HepG2 (cell line): Measurements from ENCODE around the gene TREX2. TPM values are rescaled to one million over a fixed set of nuclear protein-coding genes. Genes with fewer than 3 reads are reported as not detected.

ENCODE experiments used
- ATAC-seq: fragments of 200-7000 bp; cut with Tn5 transposase; 3 replicates; pipeline ENCODE4 v1.9.1; 2020; ENCODE audit warnings: mild to moderate bottlenecking, moderate library complexity
- BruUV-seq: library from RNA; stranded (reverse); fragments of 400-500 nt; replicated peaks from 2 replicates; lab custom pipeline; 2021; lab: Mats Ljungman, UMichigan
- CTCF ChIA-PET: fragments of 300-600 bp; formaldehyde crosslinking; extraction: SDS; loops from one replicate; lab custom pipeline; 2021; ENCODE audit warnings: low total read pairs, inconsistent platforms, low intra/inter-chr PET ratio; lab: Yijun Ruan, JAX
- POLR2A ChIA-PET: fragments of 350-600 bp; sonication (Branson Sonifier 250); formaldehyde crosslinking; loops from one replicate; lab custom pipeline; 2020; ENCODE audit warnings: antibody characterized with exemption, inconsistent platforms; lab: Yijun Ruan, JAX
- DNase-seq: peaks from one replicate; pipeline ENCODE4 v3.0.0-alpha.2; 2015; ENCODE audit warnings: low spot score
- FAIRE-seq: peaks from 3 replicates; lab custom pipeline; 2011; peaks lifted over from hg19 to GRCh38; lab: Jason Lieb, UNC
- H2AFZ ChIP-seq: one replicate; pipeline ENCODE4 v1.6.1; 2011; ENCODE audit warnings: low read length, inconsistent platforms
- H3K27ac ChIP-seq: fragments of 300-600 bp; 3 replicates; pipeline ENCODE4 v1.8.0; 2011; ENCODE audit warnings: mixed run types, mild to moderate bottlenecking, mixed read lengths, low read length, inconsistent platforms; ENCODE audit not compliant: insufficient read depth; ENCODE audit errors: extremely low read length
- H3K27me3 ChIP-seq, 2 experiments: fragments of 200-600 bp in 1 of 2; 2 replicates in 1 of 2; 3 replicates in 1 of 2; pipeline versions ENCODE4 v1.6.0 to v1.8.0; 2011; ENCODE audit warnings: low read length in 2 of 2, mild to moderate bottlenecking in 2 of 2, moderate library complexity in 2 of 2, inconsistent platforms in 1 of 2; ENCODE audit not compliant: insufficient read depth in 2 of 2, control insufficient read depth in 1 of 2
- H3K36me3 ChIP-seq, 2 experiments: fragments of 200-600 bp in 1 of 2; replicated peaks in 1 of 2; 2 replicates in 1 of 2; 3 replicates in 1 of 2; pipeline versions ENCODE4 v1.5.1 to v1.8.0; 2011; ENCODE audit warnings: low read length in 2 of 2, inconsistent platforms in 1 of 2; ENCODE audit not compliant: insufficient read depth in 2 of 2, control insufficient read depth in 1 of 2
- H3K4me1 ChIP-seq: 2 replicates; pipeline ENCODE4 v1.5.1; 2012; ENCODE audit warnings: low read length, inconsistent platforms; ENCODE audit not compliant: insufficient read depth
- H3K4me2 ChIP-seq: 2 replicates; pipeline ENCODE4 v1.6.0; 2011; ENCODE audit warnings: low read depth, low read length, inconsistent platforms
- H3K4me3 ChIP-seq, 3 experiments: fragments of 200-600 bp in 1 of 3; sonication (generic), shearing (Covaris generic) in 1 of 3; replicated peaks in 1 of 3; 2 replicates each; pipeline ENCODE4 v1.5.1; 2011 to 2016; ENCODE audit warnings: low read length in 3 of 3, inconsistent platforms in 2 of 3, low read depth in 2 of 3, mild to moderate bottlenecking in 2 of 3, control low read depth in 1 of 3, mixed read lengths in 1 of 3; ENCODE audit not compliant: insufficient read depth in 1 of 3
- H3K79me2 ChIP-seq: one replicate; pipeline ENCODE4 v1.6.1; 2011; ENCODE audit warnings: low read length, inconsistent platforms; ENCODE audit not compliant: insufficient read depth
- H3K9ac ChIP-seq: 2 replicates; pipeline ENCODE4 v1.6.0; 2011; ENCODE audit warnings: mild to moderate bottlenecking, low read depth, low read length, inconsistent platforms; ENCODE audit not compliant: insufficient read depth
- H3K9me3 ChIP-seq: 2 replicates; pipeline ENCODE4 v1.5.1; 2012; ENCODE audit warnings: mild to moderate bottlenecking, low read length
- H4K20me1 ChIP-seq: 2 replicates; pipeline ENCODE4 v1.6.0; 2011; ENCODE audit warnings: inconsistent platforms, mild to moderate bottlenecking, low read length, moderate library complexity; ENCODE audit not compliant: insufficient read depth
- HMG20A ChIP-seq: IDR thresholded peaks from 2 replicates; pipeline ENCODE4 v1.6.1; 2016; ENCODE audit warnings: borderline replicate concordance
- HOXA5 ChIP-seq: sonication (generic); formaldehyde crosslinking; IDR thresholded peaks from 2 replicates; pipeline ENCODE4 v1.4.0; 2020; ENCODE audit warnings: missing genetic modification reagents
- MTF1 ChIP-seq: sonication (generic); formaldehyde crosslinking; IDR thresholded peaks from 2 replicates; pipeline ENCODE4 v1.5.0; 2020; ENCODE audit warnings: missing genetic modification reagents
- NCOA1 ChIP-seq: sonication (generic); formaldehyde crosslinking; IDR thresholded peaks from 2 replicates; pipeline ENCODE4 v1.9.0; 2021; ENCODE audit warnings: missing genetic modification reagents
- NONO ChIP-seq, 2 experiments: fragments of 450-650 bp in 1 of 2; sonication (generic) in 1 of 2; formaldehyde crosslinking in 1 of 2; IDR thresholded peaks in 1 of 2; conservative IDR thresholded peaks in 1 of 2; 2 replicates each; pipeline versions ENCODE4 v1.6.1 to v1.8.0; 2017 to 2022; ENCODE audit warnings: mild to moderate bottlenecking in 1 of 2, missing genetic modification reagents in 1 of 2, moderate library complexity in 1 of 2
- RFX5 ChIP-seq: IDR thresholded peaks from 2 replicates; pipeline ENCODE4 v1.6.1; 2011; ENCODE audit warnings: low read depth, low read length, improper control_type of control experiment
- TBX2 ChIP-seq: sonication (generic); formaldehyde crosslinking; IDR thresholded peaks from 2 replicates; pipeline ENCODE4 v1.5.0; 2020; ENCODE audit warnings: missing genetic modification reagents, mild to moderate bottlenecking, borderline replicate concordance
- U2AF1 ChIP-seq: fragments of 200-400 bp; formaldehyde crosslinking; optimal IDR thresholded peaks from 2 replicates; pipeline ENCODE3; 2017; ENCODE audit warnings: mild to moderate bottlenecking, low read depth, low read length
- ZNF275 ChIP-seq: sonication (generic); formaldehyde crosslinking; IDR thresholded peaks from 2 replicates; pipeline ENCODE4 v1.8.0; 2022; ENCODE audit warnings: missing genetic modification reagents, mild to moderate bottlenecking, inconsistent platforms, borderline replicate concordance
- ZNF362 ChIP-seq: sonication (generic); formaldehyde crosslinking; IDR thresholded peaks from 2 replicates; pipeline ENCODE4 v1.4.0; 2020; ENCODE audit warnings: missing genetic modification reagents, mild to moderate bottlenecking, borderline replicate concordance
- ZNF775 ChIP-seq: sonication (generic); formaldehyde crosslinking; IDR thresholded peaks from 2 replicates; pipeline ENCODE4 v1.4.0; 2020; ENCODE audit warnings: missing genetic modification reagents, mild to moderate bottlenecking, moderate library complexity, borderline replicate concordance
- WGBS: methylation state at CpG from one replicate; pipeline ENCODE4 v1.1.6; 2017; ENCODE audit warnings: low lambda C conversion rate; 5-methylcytosine and 5-hydroxymethylcytosine counted together
- in situ Hi-C: cut with HindIII; loops from 2 replicates; pipeline ENCODE4 v1.10.0; 2017; ENCODE audit warnings: low pct_unique_long_range_greater_than_20kb; ENCODE audit not compliant: extremely low pct_ligation_motif_present
- intact Hi-C: fragments of 100-400 bp; cut with micrococcal nuclease; formaldehyde crosslinking; loops from one replicate; pipeline ENCODE4 v1.10.0; 2022; ENCODE audit not compliant: unreplicated experiment
- polyA plus RNA-seq, 8 experiments: library from polyadenylated mRNA; depleted of rRNA in 3 of 8; stranded (reverse) in 7 of 8; unstranded in 1 of 8; fragments of >200 nt; fragmentation: Illumina TruSeq in 4 of 8; extraction: Trizol in 4 of 8; gene quantifications; 2 replicates each; pipeline versions ENCODE4 v1.2.1 to v1.2.3, GENCODE V29; 2011 to 2016; ENCODE audit warnings: low read depth in 4 of 8, missing spikeins in 1 of 8, mixed read lengths in 1 of 8; ENCODE audit not compliant: insufficient read depth in 1 of 8
- total RNA-seq, 5 experiments: library from RNA; depleted of rRNA; stranded (reverse); fragments of >200 nt; fragmentation: Illumina TruSeq; extraction: Trizol; gene quantifications; 2 replicates each; pipeline ENCODE4 v1.2.3, GENCODE V29; 2016; ENCODE audit warnings: low read depth in 1 of 5
- TF ChIP-seq, protein P1 (sequence below): sonication (generic); formaldehyde crosslinking; IDR thresholded peaks from 2 replicates; pipeline ENCODE4 v1.4.0; 2020; ENCODE audit warnings: missing genetic modification reagents
- TF ChIP-seq, protein P2 (sequence below): sonication (generic); formaldehyde crosslinking; IDR thresholded peaks from 2 replicates; pipeline ENCODE4 v1.4.0; 2020; ENCODE audit warnings: mild to moderate bottlenecking, missing genetic modification reagents
- TF ChIP-seq, protein P3 (sequence below): sonication (generic); formaldehyde crosslinking; IDR thresholded peaks from 2 replicates; pipeline ENCODE4 v1.4.0; 2020; ENCODE audit warnings: low read depth, mild to moderate bottlenecking, missing genetic modification reagents
- TF ChIP-seq, protein P4 (sequence below): sonication (generic); formaldehyde crosslinking; IDR thresholded peaks from 2 replicates; pipeline ENCODE4 v1.4.0; 2020; ENCODE audit warnings: missing genetic modification reagents

The TREX2 gene
- total and polyA plus RNA-seq, 2 of the 13 experiments (the other 11 are each of a cell fraction or from before 2014, with no cell fraction given): 0.13 to 0.18 TPM

DNA sequence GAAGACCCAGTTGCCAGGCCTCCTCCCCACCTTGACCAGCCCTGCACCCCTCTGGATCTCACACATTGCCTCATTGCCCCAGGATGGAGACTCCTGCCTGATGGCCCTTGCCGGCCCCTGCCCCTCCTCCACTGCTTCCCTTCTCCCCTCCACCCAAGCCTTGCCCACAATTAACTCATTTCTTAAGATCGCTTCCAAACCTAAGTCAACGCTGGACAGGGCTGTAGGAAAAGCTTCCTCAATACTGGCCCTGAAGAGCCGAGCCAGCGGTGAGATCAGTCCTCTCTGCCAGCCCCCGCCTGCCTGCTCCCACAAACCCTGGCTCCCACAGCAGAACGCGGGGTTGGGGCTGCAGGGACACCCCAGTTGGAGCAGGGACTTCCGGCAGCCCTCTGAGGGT is 32.0 kb upstream of the TREX2 start:
- Histone ChIP-seq H3K79me2 (no peaks in the 10 kb centered on the region), H3K4me3 (no peak overlapping the region), H3K4me2 (no peak overlapping the region), H3K36me3 (no peaks in the 10 kb centered on the region), H3K27ac (no peak overlapping the region), H4K20me1 (no peaks in the 10 kb centered on the region), H3K4me1 (peaks cover 24% of the 10 kb centered on the region), H2AFZ (no peak overlapping the region), H3K27me3 (peaks cover 2 to 5% of the 10 kb centered on the region in 2 experiments; a peak in 2 of 5 replicates), H3K9me3 (no peaks in the 10 kb centered on the region), H3K9ac (no peak overlapping the region)
- ATAC-seq: no peak
- ChIA-PET CTCF (no interaction called here), POLR2A (interaction anchor here (1.2 kb wide), 1 partner anchor 10 kb away, joined by 4 read pairs; no protein-coding TSS in a partner anchor)
- no TSS peak for BruUV-seq
- no peak for DNase-seq
- WGBS: 49% methylated on average over 2 of the region's 9 CpGs
- intact Hi-C loops (no loop called here), in situ Hi-C loops (no loop called here)
- no peak for FAIRE-seq
- TF ChIP-seq, protein P1, sequence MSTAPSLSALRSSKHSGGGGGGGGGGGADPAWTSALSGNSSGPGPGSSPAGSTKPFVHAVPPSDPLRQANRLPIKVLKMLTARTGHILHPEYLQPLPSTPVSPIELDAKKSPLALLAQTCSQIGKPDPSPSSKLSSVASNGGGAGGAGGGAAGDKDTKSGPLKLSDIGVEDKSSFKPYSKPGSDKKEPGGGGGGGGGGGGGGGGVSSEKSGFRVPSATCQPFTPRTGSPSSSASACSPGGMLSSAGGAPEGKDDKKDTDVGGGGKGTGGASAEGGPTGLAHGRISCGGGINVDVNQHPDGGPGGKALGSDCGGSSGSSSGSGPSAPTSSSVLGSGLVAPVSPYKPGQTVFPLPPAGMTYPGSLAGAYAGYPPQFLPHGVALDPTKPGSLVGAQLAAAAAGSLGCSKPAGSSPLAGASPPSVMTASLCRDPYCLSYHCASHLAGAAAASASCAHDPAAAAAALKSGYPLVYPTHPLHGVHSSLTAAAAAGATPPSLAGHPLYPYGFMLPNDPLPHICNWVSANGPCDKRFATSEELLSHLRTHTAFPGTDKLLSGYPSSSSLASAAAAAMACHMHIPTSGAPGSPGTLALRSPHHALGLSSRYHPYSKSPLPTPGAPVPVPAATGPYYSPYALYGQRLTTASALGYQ (CRISPR knock-in tag): no peak
- TF ChIP-seq, protein P2, sequence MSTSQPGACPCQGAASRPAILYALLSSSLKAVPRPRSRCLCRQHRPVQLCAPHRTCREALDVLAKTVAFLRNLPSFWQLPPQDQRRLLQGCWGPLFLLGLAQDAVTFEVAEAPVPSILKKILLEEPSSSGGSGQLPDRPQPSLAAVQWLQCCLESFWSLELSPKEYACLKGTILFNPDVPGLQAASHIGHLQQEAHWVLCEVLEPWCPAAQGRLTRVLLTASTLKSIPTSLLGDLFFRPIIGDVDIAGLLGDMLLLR (CRISPR knock-in tag): no peak
- no peak for TF ChIP-seq ZNF775 (CRISPR knock-in tag)
- TF ChIP-seq NCOA1 (CRISPR knock-in tag): no peak
- TF ChIP-seq RFX5: no peak
- no peak for TF ChIP-seq ZNF362 (CRISPR knock-in tag)
- TF ChIP-seq, protein P3, sequence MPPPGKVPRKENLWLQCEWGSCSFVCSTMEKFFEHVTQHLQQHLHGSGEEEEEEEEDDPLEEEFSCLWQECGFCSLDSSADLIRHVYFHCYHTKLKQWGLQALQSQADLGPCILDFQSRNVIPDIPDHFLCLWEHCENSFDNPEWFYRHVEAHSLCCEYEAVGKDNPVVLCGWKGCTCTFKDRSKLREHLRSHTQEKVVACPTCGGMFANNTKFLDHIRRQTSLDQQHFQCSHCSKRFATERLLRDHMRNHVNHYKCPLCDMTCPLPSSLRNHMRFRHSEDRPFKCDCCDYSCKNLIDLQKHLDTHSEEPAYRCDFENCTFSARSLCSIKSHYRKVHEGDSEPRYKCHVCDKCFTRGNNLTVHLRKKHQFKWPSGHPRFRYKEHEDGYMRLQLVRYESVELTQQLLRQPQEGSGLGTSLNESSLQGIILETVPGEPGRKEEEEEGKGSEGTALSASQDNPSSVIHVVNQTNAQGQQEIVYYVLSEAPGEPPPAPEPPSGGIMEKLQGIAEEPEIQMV (CRISPR knock-in tag): no peak
- no peak for TF ChIP-seq MTF1
- TF ChIP-seq ZNF275 (CRISPR knock-in tag): no peak
- TF ChIP-seq U2AF1: no peak
- TF ChIP-seq NONO (IDR thresholded peaks at IDR 0.05): no peak
- TF ChIP-seq NONO (CRISPR knock-in tag; conservative IDR thresholded peaks at IDR 0.05): no peak
- TF ChIP-seq, protein P4, sequence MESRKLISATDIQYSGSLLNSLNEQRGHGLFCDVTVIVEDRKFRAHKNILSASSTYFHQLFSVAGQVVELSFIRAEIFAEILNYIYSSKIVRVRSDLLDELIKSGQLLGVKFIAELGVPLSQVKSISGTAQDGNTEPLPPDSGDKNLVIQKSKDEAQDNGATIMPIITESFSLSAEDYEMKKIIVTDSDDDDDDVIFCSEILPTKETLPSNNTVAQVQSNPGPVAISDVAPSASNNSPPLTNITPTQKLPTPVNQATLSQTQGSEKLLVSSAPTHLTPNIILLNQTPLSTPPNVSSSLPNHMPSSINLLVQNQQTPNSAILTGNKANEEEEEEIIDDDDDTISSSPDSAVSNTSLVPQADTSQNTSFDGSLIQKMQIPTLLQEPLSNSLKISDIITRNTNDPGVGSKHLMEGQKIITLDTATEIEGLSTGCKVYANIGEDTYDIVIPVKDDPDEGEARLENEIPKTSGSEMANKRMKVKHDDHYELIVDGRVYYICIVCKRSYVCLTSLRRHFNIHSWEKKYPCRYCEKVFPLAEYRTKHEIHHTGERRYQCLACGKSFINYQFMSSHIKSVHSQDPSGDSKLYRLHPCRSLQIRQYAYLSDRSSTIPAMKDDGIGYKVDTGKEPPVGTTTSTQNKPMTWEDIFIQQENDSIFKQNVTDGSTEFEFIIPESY (CRISPR knock-in tag): no peak
- no peak for TF ChIP-seq TBX2
- TF ChIP-seq HOXA5 (CRISPR knock-in tag): no peak
- TF ChIP-seq HMG20A (CRISPR knock-in tag): no peak
